GM21723 (cell line): ENCODE data around the gene GSK3A.

Experiments
- ATAC-seq: cut with Tn5 transposase; IDR thresholded peaks from one replicate; pipeline ENCODE4 v1.9.1; 2021; ENCODE audit warnings: mild to moderate bottlenecking, moderate library complexity; ENCODE audit not compliant: unreplicated experiment

The GSK3A gene

GRCh38 chr19:42281146-42281826 is 38.9 kb upstream of the GSK3A start:
- ATAC-seq: no peak

- no peak for ATAC-seq
Measured at GRCh38 chr19:42280815-42281145, 38.4 kb upstream of the GSK3A start.

DNA sequence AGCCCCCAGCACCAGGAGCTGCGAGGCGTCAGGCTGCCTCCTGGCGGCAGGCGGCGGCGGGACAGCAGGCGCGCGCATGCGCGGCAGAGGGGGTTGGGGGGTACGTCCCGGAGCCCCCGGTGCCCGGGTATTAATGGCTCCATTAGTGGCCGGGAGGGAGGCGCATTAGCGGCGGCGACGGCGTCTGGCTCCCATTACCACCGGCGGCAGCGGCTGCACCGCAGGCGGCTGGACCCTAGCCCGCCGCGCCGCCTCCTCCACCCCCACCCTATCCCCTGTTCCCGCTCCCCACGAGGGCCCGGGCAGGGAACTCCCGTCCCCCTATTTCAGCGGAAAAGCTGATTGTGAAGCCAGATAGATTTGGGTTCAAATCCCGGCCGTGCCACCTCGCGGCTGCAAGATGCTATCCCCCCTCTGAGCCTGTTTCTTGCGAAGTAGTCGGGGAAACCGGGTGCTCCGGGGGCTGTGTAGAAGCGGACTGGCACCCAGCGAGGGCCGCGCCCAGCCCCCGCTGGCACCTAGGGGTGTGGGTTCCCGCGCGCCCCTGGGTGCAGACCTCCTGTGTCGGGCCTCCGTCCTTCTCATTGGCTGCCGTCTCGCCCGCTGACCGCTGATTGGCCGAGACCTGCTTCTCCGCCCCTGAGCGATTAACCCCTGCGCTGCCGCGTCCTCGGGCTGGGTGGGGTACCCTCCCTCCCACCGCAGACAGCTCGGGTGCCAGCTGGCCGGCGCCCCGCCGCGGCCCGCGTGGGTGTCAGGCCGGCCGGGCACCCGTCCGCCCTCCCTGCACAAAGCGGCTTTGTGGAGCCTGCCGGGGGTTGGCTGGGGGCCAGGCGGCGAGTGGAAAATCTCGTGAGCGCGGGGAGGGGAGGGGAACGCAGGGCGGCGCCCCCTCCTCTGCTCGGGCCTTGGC is 37.8 kb upstream of the GSK3A start:
- peak; percentile 40 for ATAC-seq

DNA sequence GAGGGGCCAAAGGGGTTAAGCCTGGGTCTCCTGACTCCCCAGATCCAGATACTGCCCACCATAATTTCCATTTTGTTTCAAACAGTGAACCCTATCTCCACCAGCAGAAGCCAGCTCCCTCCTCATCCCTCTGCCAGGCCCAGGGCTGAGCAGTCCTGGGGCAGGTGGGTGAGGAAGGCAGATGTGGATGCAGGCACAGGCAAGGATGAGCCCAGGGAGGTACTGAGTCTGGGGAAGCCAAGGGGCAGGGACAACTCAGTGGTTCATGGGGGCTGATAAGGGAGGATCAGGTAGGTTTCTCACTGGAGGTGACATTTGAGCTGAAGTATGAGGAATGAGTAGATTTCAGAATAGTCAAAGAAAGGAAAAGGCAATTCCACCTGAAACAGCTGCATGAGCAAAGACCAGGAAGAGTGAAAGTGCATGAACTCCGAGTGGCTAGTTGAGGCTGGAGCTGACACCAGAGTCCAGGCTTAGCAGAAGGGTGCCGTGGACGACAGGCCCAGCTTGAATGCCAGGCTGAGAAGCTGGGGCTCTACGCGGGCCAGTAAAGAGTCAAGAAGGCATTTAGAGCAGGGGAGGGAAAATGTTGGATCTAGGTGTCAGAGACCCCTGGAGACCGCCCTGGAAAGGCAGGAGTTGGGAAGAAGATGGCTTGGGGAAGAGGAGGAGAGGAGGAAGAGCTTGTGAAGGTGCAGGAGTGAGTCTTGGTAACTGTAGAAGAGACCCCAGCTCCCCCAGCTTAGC is 36.9 kb upstream of the GSK3A start:
- ATAC-seq: no peak

DNA sequence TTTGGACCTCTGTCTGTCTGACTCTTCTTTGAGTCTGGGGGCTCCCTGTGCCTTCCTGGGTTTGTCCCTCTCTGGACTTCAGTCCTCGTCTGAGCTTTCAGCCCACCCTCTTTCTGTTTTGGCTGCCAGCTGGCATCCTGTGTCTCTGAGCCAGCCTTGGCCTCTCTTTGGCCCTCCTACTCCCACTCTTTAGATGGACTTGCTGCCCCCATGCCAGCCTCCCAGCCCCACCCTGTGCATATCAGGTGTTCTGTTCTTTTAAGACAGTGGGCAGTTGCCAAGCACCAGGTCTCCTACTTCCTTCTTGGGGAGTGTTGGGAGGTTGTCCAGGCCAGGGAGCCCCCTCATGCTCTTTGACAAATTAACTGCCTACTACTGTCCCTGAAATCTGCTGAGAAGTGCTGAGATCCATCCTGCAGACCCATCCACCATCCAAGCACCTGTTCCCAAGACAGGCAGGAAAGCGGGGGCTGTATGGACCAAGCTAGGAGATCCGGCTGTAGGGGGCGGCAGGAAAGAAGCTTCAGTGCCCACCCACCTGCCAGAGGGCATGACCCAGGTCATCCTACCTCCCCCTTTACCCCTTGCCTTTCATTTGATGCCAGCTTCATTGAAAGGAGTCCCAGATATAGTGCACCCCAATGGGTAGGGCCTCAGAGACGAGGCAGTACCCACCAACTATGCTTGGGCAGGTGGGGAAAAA is 36.2 kb upstream of the GSK3A start:
- ATAC-seq: no peak

DNA sequence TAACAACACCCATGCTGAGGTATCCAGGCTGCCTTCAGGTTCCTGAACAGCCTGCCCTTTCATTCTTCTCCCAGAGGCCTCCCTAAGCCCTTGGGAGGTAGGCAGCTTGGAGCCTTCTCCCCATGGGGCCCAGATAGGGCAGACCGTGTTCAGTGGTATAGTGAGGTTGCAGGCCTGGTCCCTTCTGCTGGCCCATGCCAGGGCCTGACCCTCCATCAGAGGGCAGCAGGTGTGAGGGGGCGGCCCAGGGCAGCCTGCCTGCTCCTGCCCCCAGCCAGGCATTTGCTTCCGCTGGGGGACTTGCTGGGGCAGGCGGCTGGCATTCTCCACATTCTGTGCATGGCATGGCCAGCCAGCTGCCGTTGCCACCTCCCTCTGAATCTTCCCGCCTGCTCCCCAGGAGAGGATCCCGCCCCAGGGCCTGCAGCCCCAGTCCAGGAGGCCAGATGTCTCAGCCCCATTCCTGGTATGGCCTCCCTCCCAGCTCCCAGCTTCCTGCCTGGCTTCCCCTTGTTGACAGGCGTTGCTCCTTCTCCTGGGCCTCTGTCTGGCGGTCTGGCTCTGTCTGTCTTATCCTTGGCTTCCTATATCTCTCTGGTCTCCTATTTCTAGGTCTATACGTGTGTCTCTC is 35.5 kb upstream of the GSK3A start:
- no peak for ATAC-seq

GRCh38 chr19:42276821-42277220 is 34.4 kb upstream of the GSK3A start:
- no peak for ATAC-seq

DNA sequence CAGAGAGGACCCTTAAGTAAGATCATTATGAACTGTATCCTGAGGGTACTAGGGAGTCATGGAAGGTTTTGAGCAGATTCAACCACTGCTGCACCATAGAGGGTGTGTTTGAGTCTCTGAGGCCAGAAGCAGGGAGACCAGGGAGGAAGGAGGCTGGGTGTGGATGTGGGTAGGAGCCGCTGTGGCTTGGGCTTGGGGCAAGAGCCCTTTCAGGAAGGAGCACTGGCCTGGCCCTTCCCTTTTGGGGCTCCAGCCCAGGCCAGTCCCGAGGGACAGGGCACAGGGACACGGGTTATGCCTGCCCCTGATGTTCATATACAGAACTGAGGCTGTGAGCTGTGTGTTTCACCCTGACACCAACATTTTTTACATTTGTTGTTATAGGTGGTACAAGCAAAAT is 33.9 kb upstream of the GSK3A start:
- no peak for ATAC-seq

DNA sequence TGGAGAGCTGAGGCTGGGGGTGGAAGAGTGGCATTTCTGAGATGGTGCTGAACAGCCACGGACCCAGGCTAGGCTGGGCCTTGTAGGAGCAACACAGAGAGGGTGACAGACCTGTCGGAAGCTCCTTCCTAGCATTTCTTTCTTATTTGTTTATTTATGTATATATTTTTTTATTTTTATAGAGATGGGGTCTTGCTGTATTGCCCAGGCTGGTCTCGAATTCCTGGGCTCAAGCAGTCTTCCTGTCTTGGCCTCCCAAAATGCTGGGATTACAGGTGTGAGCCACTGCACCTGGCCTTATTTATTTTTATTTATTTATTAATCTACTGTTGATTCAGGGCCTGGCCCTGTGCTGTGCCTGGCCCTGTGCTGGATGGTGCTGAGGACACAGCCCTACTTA is 33.1 kb upstream of the GSK3A start:
- no peak for ATAC-seq

DNA sequence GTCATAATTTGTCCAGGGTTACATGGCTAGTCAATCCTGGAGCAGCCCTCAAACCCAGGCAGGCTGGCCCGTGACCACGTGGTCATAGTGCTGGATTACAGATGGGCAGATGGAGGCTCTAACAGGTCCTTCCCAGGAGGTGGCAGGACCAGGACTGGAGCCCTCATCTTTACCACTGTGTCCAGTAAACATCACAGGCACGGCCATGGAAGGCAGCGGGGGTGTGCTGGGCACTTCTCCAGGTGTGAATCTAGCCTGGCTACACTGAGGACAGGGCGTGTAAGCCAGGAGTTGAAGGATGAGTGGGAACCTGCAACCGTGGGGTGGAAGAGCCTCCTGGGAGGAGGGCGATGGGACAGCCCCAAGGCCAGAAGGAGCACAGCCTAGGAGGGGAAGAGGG is 32.7 kb upstream of the GSK3A start:
- no peak for ATAC-seq

DNA sequence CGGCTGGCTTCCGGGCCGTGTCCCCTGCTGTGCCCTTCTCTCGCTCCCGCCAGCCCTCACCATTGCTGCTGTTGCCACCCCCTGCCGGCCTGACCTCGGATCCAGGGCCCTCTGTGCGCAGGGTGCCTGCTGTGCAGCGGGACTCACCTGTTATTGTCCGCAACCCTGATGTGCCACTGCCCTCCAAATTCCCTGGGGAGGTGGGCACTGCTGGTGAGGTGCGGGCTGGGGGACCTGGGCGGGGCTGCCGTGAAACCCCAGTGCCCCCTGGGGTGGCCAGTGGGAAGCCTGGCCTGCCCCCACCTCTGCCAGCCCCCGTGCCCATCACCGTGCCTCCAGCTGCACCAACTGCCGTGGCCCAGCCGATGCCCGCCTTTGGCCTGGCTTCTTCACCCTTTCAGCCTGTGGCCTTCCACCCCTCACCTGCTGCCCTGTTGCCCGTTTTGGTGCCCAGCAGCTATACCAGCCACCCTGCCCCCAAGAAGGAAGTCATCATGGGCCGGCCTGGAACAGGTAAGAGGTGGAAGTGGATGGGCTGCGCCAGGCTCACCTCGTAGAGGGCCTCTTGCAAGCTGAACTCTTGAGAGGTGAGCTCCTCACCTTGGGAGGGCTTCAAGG is 31.8 kb upstream of the GSK3A start:
- ATAC-seq: no peak

DNA sequence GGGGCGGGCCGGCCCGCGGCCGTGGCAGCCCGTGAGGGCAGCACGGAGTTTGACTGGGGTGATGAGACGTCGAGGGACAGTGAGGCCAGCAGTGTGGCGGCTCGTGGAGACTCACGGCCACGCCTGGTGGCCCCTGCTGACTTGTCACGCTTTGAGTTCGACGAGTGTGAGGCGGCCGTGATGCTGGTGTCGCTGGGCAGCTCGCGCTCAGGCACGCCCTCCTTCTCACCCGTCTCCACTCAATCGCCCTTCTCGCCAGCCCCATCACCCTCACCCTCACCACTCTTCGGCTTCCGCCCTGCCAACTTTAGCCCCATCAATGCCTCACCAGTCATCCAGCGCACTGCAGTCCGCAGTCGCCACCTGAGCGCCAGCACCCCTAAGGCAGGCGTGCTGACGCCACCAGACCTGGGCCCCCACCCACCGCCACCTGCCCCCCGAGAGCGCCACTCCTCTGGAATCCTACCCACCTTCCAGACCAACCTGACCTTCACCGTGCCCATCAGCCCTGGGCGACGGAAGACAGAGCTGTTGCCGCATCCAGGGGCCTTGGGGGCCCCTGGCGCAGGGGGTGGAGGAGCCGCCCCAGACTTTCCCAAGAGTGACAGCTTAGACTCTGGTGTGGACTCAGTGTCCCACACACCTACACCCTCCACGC is 31.1 kb upstream of the GSK3A start:
- no peak for ATAC-seq

DNA sequence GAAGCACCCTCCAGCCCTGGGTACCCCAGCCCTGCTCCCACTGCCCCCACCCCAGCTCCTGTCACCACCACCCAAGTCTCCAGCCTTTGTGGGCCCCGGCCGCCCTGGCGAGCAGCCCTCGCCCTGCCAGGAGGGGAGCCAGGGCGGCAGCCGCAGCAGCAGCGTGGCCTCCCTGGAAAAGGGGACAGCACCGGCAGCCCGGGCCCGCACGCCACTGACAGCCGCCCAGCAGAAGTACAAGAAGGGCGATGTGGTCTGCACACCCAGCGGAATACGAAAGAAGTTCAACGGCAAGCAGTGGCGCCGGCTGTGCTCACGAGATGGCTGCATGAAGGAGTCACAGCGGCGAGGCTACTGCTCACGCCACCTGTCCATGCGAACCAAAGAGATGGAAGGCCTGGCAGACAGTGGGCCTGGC is 30.6 kb upstream of the GSK3A start:
- no peak for ATAC-seq

DNA sequence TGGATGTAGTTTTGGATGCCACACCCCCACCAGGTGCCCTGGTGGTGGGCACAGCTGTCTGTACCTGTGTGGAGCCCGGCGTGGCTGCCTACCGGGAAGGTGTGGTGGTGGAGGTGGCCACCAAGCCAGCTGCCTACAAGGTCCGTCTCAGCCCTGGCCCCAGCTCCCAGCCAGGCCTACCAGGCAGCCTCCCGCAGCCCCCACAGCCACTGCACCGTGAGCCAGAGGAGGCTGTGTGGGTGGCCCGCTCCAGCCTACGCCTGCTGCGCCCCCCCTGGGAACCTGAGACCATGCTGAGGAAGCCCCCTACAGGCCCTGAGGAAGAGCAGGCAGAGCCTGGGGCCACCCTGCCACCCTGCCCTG is 30.1 kb upstream of the GSK3A start:
- no peak for ATAC-seq

- no peak for ATAC-seq
Measured at GRCh38 chr19:42271861-42272534, 29.6 kb upstream of the GSK3A start.

- ATAC-seq: no peak
Measured at GRCh38 chr19:42271045-42271419, 28.6 kb upstream of the GSK3A start.

DNA sequence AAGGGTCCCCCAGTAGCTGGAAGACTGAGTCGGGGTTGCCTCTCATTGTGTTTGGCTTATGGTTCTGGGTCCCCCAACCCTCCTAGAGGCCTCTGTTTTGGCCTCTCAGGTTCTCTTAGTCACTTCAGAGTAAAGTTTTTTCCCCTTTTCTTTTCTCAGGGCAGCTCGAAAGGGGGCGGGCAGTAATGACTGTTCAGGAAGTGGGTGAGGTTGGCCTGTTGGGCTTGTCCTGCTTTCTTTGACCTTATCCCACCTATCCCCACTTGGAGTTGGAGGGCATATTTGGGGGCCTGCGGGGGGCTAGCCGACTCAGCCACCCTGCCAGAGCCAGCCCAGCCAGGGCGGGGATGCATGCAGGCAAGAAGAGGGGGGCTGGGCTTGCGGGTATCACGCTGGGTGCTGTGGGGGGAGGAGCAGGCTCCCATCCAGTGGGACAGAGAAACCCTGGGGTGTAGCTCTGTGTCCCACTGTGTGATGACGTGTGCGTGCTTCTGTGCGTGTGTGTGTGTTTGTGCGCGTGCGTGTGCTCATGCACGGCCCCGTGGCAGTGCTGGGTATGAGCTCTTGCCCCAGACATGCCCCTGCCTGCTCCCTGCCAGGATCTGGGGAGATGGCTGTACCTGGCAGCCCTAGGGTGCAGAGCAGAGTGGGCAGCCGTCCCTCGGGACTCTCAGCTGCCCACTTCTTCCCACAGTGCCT is 28.1 kb upstream of the GSK3A start:
- no peak for ATAC-seq

GRCh38 chr19:42269478-42270345 is 27.3 kb upstream of the GSK3A start:
- no peak for ATAC-seq
